ENCODE measurements around the gene CACNG8.

CACNG8 gene

GRCh38 chr19:53982001-53982451 lies 19.3 kb downstream of the CACNG8 start:
- peak overlapping the region; percentile 45 for H3K23ac ChIP-seq (ENCODE audit: low read depth, low read length, poor library complexity)
- H3K4me1 ChIP-seq (ENCODE audit: control insufficient read depth in 2 of 2, insufficient read depth in 1 of 2, low read depth in 1 of 2, low read length in 2 of 2), result peaks cover 1 to 8% of the 10 kb centered on the region in 2 donors
- no peak overlapping the region for H2BK120ac ChIP-seq (ENCODE audit: low read depth, low read length)
- H3K27me3 ChIP-seq (ENCODE audit: control insufficient read depth in 3 of 3, insufficient read depth in 3 of 3, low read depth in 1 of 3, low read length in 3 of 3), result peaks cover 0 to 31% (median 6%) of the 10 kb centered on the region in 3 experiments
- H3K9ac ChIP-seq (ENCODE audit: low read depth, low read length, poor library complexity), result no peak overlapping the region
- WGBS, 2 donors (ENCODE audit: extremely low coverage in 2 of 2, insufficient read length in 2 of 2, insufficient replicate concordance in 1 of 2), result no CpG with 5 or more reads among the region's 62 CpGs
- H3K36me3 ChIP-seq (replicated peaks in 1 of 2; ENCODE audit: control insufficient read depth in 2 of 2, insufficient read depth in 2 of 2, low read length in 2 of 2), result peaks cover 0 to 4% of the 10 kb centered on the region in 2 donors
- H2BK15ac ChIP-seq (ENCODE audit: low read length), result no peak overlapping the region
- no peak overlapping the region for H2AFZ ChIP-seq (ENCODE audit: low read length)
- H3K9me3 ChIP-seq (replicated peaks in 1 of 2; ENCODE audit: control insufficient read depth in 2 of 2, insufficient read depth in 1 of 2, low read depth in 1 of 2, low read length in 2 of 2), result no peaks in the 10 kb centered on the region
- no peak overlapping the region for H4K91ac ChIP-seq (ENCODE audit: low read depth, low read length, poor library complexity)
- peak overlapping the region; percentile 94 for H3K4me2 ChIP-seq (ENCODE audit: insufficient read depth, low read length, poor library complexity, severe bottlenecking)
- no peak overlapping the region for H3K4ac ChIP-seq (ENCODE audit: low read length)
- H3K79me1 ChIP-seq (ENCODE audit: low read depth, low read length), result no peaks in the 10 kb centered on the region
- H2BK12ac ChIP-seq (ENCODE audit: low read length), result no peak overlapping the region
- H4K8ac ChIP-seq (ENCODE audit: low read depth, low read length), result no peak overlapping the region
- H3K27ac ChIP-seq (replicated peaks; ENCODE audit: low read length), result no peak overlapping the region
- DNase-seq (ENCODE audit: low spot score), result no peak
- H2AK5ac ChIP-seq (ENCODE audit: low read depth, low read length), result peak overlapping the region; percentile 36
- H3K4me3 ChIP-seq (ENCODE audit: low read length in 2 of 2), result peak overlapping the region in 1 of 2 donors; percentile 57
- no peak overlapping the region for H2BK5ac ChIP-seq (ENCODE audit: low read length)
- peak overlapping the region; percentile 78 for H3K18ac ChIP-seq (ENCODE audit: low read length)
- no peak overlapping the region for H3K14ac ChIP-seq (ENCODE audit: low read length)

GRCh38 chr19:53982611-53983010 lies 19.9 kb downstream of the CACNG8 start:
- Histone ChIP-seq H3K9me3 (replicated peaks in 1 of 2; ENCODE audit: control insufficient read depth in 2 of 2, insufficient read depth in 1 of 2, low read depth in 1 of 2, low read length in 2 of 2) (no peaks in the 10 kb centered on the region), H4K91ac (ENCODE audit: low read depth, low read length, poor library complexity) (no peak overlapping the region), H3K9ac (ENCODE audit: low read depth, low read length, poor library complexity) (no peak overlapping the region), H3K4me2 (ENCODE audit: insufficient read depth, low read length, poor library complexity, severe bottlenecking) (peak overlapping the region; percentile 94), H3K79me1 (ENCODE audit: low read depth, low read length) (no peaks in the 10 kb centered on the region), H3K27ac (replicated peaks; ENCODE audit: low read length) (no peak overlapping the region), H2BK5ac (ENCODE audit: low read length) (no peak overlapping the region), H2BK12ac (ENCODE audit: low read length) (no peak overlapping the region), H2BK120ac (ENCODE audit: low read depth, low read length) (no peak overlapping the region), H3K4me1 (ENCODE audit: control insufficient read depth in 2 of 2, insufficient read depth in 1 of 2, low read depth in 1 of 2, low read length in 2 of 2) (peaks cover 1 to 8% of the 10 kb centered on the region in 2 donors), H2AK5ac (ENCODE audit: low read depth, low read length) (no peak overlapping the region), H3K14ac (ENCODE audit: low read length) (no peak overlapping the region), H3K36me3 (replicated peaks in 1 of 2; ENCODE audit: control insufficient read depth in 2 of 2, insufficient read depth in 2 of 2, low read length in 2 of 2) (no peaks in the 10 kb centered on the region), H3K23ac (ENCODE audit: low read depth, low read length, poor library complexity) (no peak overlapping the region), H2AFZ (ENCODE audit: low read length) (no peak overlapping the region), H4K8ac (ENCODE audit: low read depth, low read length) (no peak overlapping the region), H3K18ac (ENCODE audit: low read length) (no peak overlapping the region), H3K27me3 (ENCODE audit: control insufficient read depth in 3 of 3, insufficient read depth in 3 of 3, low read depth in 1 of 3, low read length in 3 of 3) (peaks cover 0 to 31% (median 6%) of the 10 kb centered on the region in 3 experiments), H3K4me3 (ENCODE audit: low read length in 2 of 2) (no peak overlapping the region), H3K4ac (ENCODE audit: low read length) (no peak overlapping the region), H2BK15ac (ENCODE audit: low read length) (no peak overlapping the region)
- no peak for DNase-seq (ENCODE audit: low spot score)
- WGBS, 2 donors (ENCODE audit: extremely low coverage in 2 of 2, insufficient read length in 2 of 2, insufficient replicate concordance in 1 of 2), result no CpG with 5 or more reads among the region's 61 CpGs

- H3K9ac ChIP-seq (ENCODE audit: low read depth, low read length, poor library complexity), result no peak overlapping the region
- no peak overlapping the region for H3K27ac ChIP-seq (replicated peaks; ENCODE audit: low read length)
- no peak overlapping the region for H3K18ac ChIP-seq (ENCODE audit: low read length)
- no peak overlapping the region for H2AFZ ChIP-seq (ENCODE audit: low read length)
- no peaks in the 10 kb centered on the region for H3K36me3 ChIP-seq (replicated peaks in 1 of 2; ENCODE audit: control insufficient read depth in 2 of 2, insufficient read depth in 2 of 2, low read length in 2 of 2)
- no peak overlapping the region for H2AK5ac ChIP-seq (ENCODE audit: low read depth, low read length)
- no peak overlapping the region for H2BK5ac ChIP-seq (ENCODE audit: low read length)
- no peaks in the 10 kb centered on the region for H3K9me3 ChIP-seq (replicated peaks in 1 of 2; ENCODE audit: control insufficient read depth in 2 of 2, insufficient read depth in 1 of 2, low read depth in 1 of 2, low read length in 2 of 2)
- H3K4ac ChIP-seq (ENCODE audit: low read length), result no peak overlapping the region
- no peak overlapping the region for H3K14ac ChIP-seq (ENCODE audit: low read length)
- H4K91ac ChIP-seq (ENCODE audit: low read depth, low read length, poor library complexity), result no peak overlapping the region
- no peaks in the 10 kb centered on the region for H3K79me1 ChIP-seq (ENCODE audit: low read depth, low read length)
- no peak overlapping the region for H3K4me3 ChIP-seq (ENCODE audit: low read length in 2 of 2)
- no peak overlapping the region for H2BK12ac ChIP-seq (ENCODE audit: low read length)
- DNase-seq (ENCODE audit: low spot score), result no peak
- H3K23ac ChIP-seq (ENCODE audit: low read depth, low read length, poor library complexity), result no peak overlapping the region
- H4K8ac ChIP-seq (ENCODE audit: low read depth, low read length), result no peak overlapping the region
- no peak overlapping the region for H2BK120ac ChIP-seq (ENCODE audit: low read depth, low read length)
- H3K4me1 ChIP-seq (ENCODE audit: control insufficient read depth in 2 of 2, insufficient read depth in 1 of 2, low read depth in 1 of 2, low read length in 2 of 2), result peaks cover 1 to 8% of the 10 kb centered on the region in 2 donors
- WGBS, 2 donors (ENCODE audit: extremely low coverage in 2 of 2, insufficient read length in 2 of 2, insufficient replicate concordance in 1 of 2), result no CpG with 5 or more reads among the region's 24 CpGs
- peaks cover 0 to 31% (median 6%) of the 10 kb centered on the region in 3 experiments for H3K27me3 ChIP-seq (ENCODE audit: control insufficient read depth in 3 of 3, insufficient read depth in 3 of 3, low read depth in 1 of 3, low read length in 3 of 3)
- no peak overlapping the region for H2BK15ac ChIP-seq (ENCODE audit: low read length)
- no peak overlapping the region for H3K4me2 ChIP-seq (ENCODE audit: insufficient read depth, low read length, poor library complexity, severe bottlenecking)
Measured at GRCh38 chr19:53983457-53984289, 20.9 kb downstream of the CACNG8 start.

- Histone ChIP-seq H3K4me3 (ENCODE audit: low read length in 2 of 2) (no peak overlapping the region), H3K18ac (ENCODE audit: low read length) (no peak overlapping the region), H2AK5ac (ENCODE audit: low read depth, low read length) (no peak overlapping the region), H2BK15ac (ENCODE audit: low read length) (no peak overlapping the region), H3K14ac (ENCODE audit: low read length) (no peak overlapping the region), H2BK120ac (ENCODE audit: low read depth, low read length) (no peak overlapping the region), H3K36me3 (replicated peaks in 1 of 2; ENCODE audit: control insufficient read depth in 2 of 2, insufficient read depth in 2 of 2, low read length in 2 of 2) (no peaks in the 10 kb centered on the region), H2BK5ac (ENCODE audit: low read length) (no peak overlapping the region), H3K23ac (ENCODE audit: low read depth, low read length, poor library complexity) (no peak overlapping the region), H2BK12ac (ENCODE audit: low read length) (no peak overlapping the region), H3K9ac (ENCODE audit: low read depth, low read length, poor library complexity) (no peak overlapping the region), H4K91ac (ENCODE audit: low read depth, low read length, poor library complexity) (no peak overlapping the region), H3K4me1 (ENCODE audit: control insufficient read depth in 2 of 2, insufficient read depth in 1 of 2, low read depth in 1 of 2, low read length in 2 of 2) (peaks cover 4 to 7% of the 10 kb centered on the region in 2 donors), H3K27me3 (ENCODE audit: control insufficient read depth in 3 of 3, insufficient read depth in 3 of 3, low read depth in 1 of 3, low read length in 3 of 3) (peaks cover 0 to 20% (median 6%) of the 10 kb centered on the region in 3 experiments), H3K79me1 (ENCODE audit: low read depth, low read length) (no peaks in the 10 kb centered on the region), H3K9me3 (replicated peaks in 1 of 2; ENCODE audit: control insufficient read depth in 2 of 2, insufficient read depth in 1 of 2, low read depth in 1 of 2, low read length in 2 of 2) (no peaks in the 10 kb centered on the region), H3K4me2 (ENCODE audit: insufficient read depth, low read length, poor library complexity, severe bottlenecking) (no peak overlapping the region), H3K4ac (ENCODE audit: low read length) (no peak overlapping the region), H4K8ac (ENCODE audit: low read depth, low read length) (no peak overlapping the region), H2AFZ (ENCODE audit: low read length) (no peak overlapping the region), H3K27ac (replicated peaks; ENCODE audit: low read length) (no peak overlapping the region)
- no peak for DNase-seq (ENCODE audit: low spot score)
- WGBS, 2 donors (ENCODE audit: extremely low coverage in 2 of 2, insufficient read length in 2 of 2, insufficient replicate concordance in 1 of 2), result no CpG with 5 or more reads among the region's 6 CpGs
Measured at GRCh38 chr19:53985863-53986262, 23.1 kb downstream of the CACNG8 start.

Data from neuronal stem cell (in vitro differentiated cells).